ENCODE measurements around the gene MLLT3.

MLLT3 gene

DNA sequence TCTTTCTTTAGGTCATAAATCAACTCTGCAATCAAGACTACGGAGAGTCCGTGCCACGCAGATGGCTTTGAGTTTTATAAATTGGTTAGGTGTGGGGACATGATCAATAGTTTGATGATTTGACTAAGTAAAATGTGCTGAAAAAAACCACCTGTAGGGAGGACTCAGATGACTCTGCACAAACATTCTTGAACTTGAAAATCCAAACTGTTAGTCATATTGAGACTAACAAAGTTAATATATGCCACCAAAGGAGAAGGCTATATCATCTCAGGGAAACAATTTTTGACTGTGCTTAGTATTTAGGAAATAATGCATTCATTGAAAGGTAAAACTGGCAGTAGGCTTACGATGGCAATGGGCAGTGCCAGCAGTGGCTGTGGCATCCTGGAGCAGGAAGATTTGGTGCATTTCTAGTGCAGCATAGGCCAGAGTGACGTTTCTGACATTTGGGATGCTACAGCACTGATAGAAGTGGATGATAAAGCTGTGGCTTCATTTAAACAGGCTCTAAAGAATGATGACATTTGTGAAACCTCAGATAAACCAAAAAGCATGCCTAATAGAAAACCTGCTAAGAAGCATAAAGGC, 291.1 kb downstream of the MLLT3 start:
- TF ChIP-seq, protein P1, sequence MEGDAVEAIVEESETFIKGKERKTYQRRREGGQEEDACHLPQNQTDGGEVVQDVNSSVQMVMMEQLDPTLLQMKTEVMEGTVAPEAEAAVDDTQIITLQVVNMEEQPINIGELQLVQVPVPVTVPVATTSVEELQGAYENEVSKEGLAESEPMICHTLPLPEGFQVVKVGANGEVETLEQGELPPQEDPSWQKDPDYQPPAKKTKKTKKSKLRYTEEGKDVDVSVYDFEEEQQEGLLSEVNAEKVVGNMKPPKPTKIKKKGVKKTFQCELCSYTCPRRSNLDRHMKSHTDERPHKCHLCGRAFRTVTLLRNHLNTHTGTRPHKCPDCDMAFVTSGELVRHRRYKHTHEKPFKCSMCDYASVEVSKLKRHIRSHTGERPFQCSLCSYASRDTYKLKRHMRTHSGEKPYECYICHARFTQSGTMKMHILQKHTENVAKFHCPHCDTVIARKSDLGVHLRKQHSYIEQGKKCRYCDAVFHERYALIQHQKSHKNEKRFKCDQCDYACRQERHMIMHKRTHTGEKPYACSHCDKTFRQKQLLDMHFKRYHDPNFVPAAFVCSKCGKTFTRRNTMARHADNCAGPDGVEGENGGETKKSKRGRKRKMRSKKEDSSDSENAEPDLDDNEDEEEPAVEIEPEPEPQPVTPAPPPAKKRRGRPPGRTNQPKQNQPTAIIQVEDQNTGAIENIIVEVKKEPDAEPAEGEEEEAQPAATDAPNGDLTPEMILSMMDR (IDR thresholded peaks at IDR 0.05; ENCODE audit: low read depth, low read length), result no peak
- no peak for DNase-seq (ENCODE audit: low read depth, low spot score)
- in situ Hi-C loops (cut with HindIII; ENCODE audit: low sequenced_read_pairs), result no loop called here
- no peak overlapping the region for H3K4me3 ChIP-seq (ENCODE audit: low read depth, low read length)

DNA sequence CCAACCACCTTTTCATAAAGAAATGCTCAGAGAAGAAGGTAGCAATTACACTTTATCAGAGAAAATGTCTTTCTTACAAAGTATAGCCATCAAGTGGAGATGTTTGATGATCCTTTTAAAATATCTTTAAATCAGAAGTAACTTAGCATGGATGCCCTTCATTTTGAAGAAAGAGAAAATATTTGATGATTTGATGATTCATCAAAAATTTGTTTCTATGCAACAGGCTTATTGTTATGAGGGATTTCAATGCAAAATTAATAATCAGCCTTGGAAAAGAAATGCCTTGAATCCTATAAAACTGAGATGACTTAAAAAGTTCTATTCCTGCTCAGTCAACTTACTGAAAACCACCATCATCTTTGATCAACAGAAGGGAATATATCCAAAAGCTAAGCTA, 291.6 kb downstream of the MLLT3 start:
- TF ChIP-seq, protein P1 (IDR thresholded peaks at IDR 0.05; ENCODE audit: low read depth, low read length), result no peak
- H3K4me3 ChIP-seq (ENCODE audit: low read depth, low read length), result no peak overlapping the region
- in situ Hi-C loops (cut with HindIII; ENCODE audit: low sequenced_read_pairs), result no loop called here
- DNase-seq (ENCODE audit: low read depth, low spot score), result no peak

DNA sequence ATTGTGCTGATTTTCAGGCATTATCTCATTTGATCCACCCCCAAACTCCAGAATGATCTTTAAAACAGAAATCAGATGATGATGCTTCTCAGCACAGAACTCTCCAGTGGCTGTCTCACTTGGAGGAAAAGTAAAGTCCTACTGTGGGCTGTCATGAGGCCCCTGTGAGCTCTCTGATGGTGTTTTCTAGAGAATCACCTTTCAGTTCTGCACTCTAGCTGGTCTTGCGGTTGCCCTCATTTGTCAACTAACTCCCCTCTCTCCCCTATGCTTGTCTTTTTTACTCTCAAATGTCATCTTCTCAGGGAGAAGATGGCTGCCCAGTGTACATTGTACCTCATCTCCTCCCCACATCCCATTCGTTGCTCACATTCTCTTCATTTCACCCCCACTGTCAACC, 295.8 kb downstream of the MLLT3 start:
- no peak overlapping the region for H3K4me3 ChIP-seq (ENCODE audit: low read depth, low read length)
- TF ChIP-seq, protein P1 (IDR thresholded peaks at IDR 0.05; ENCODE audit: low read depth, low read length), result no peak
- in situ Hi-C loops (cut with HindIII; ENCODE audit: low sequenced_read_pairs), result no loop called here
- DNase-seq (ENCODE audit: low read depth, low spot score), result no peak

GRCh38 chr9:20325008-20325407, 297.3 kb downstream of the MLLT3 start:
- TF ChIP-seq, protein P1 (IDR thresholded peaks at IDR 0.05; ENCODE audit: low read depth, low read length), result no peak
- no peak for DNase-seq (ENCODE audit: low read depth, low spot score)
- in situ Hi-C loops (cut with HindIII; ENCODE audit: low sequenced_read_pairs), result no loop called here
- no peak overlapping the region for H3K4me3 ChIP-seq (ENCODE audit: low read depth, low read length)

DNA sequence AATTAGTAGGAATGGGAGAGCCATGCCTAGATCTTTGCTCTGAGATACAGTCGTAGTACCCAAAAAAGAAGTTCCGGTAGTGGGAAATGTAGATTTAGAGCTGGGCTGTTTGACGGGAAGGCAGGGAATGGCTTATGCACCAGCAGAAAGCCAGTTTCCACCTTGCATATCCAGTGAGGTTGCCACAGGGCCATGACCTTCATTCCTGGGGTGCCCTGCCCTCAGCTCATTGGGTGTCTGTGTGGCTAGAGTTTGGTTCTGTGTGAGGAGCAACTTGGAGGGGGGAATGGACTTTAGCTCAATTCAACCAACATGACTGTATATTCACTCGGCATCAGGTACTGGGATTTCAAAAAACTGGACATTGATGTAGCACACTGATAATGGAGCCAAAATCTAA, 300.1 kb downstream of the MLLT3 start:
- DNase-seq (ENCODE audit: low read depth, low spot score), result no peak
- H3K4me3 ChIP-seq (ENCODE audit: low read depth, low read length), result no peak overlapping the region
- TF ChIP-seq, protein P1 (IDR thresholded peaks at IDR 0.05; ENCODE audit: low read depth, low read length), result no peak
- in situ Hi-C loops (cut with HindIII; ENCODE audit: low sequenced_read_pairs), result no loop called here

DNA sequence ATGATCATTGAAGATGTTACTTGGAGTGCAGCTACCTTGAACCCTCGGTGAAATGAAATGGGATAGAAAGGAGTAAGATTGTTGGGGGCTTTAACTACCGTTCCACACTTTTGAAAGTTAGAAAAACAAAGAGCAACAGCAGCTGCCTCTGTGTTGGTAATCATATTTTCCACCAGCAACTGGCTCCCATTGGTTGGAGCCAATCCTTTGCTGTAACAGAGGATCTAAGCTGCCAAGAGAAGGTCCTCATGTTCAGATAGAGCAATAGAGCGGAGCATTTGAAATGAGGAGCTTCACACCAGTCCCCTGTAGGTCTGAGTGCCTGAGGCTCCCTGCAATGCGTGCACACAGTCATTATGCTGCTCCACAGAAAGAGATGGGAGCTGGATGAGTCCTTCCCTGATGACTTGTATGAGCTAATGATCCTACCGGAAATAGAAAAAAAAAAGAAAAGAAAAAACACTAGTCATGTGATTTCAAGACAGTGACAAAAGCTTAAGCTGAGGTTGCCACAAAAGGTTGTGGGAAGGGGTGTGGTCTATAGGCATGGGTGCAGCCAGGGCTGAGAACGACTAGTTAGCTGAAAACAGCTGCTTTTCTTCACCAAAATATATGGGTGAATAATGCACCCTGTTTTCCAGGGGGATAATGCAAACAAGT, 300.7 kb downstream of the MLLT3 start:
- in situ Hi-C loops (cut with HindIII; ENCODE audit: low sequenced_read_pairs), result no loop called here
- TF ChIP-seq, protein P1 (IDR thresholded peaks at IDR 0.05; ENCODE audit: low read depth, low read length), result no peak
- DNase-seq (ENCODE audit: low read depth, low spot score), result no peak
- H3K4me3 ChIP-seq (ENCODE audit: low read depth, low read length), result no peak overlapping the region
